Stimulated activated CD4-positive, alpha-beta T cell treated with anti-CD3 and anti-CD28 coated beads, Interleukin-2, amount 100 ng/mL, for 24 hours (primary cell): ENCODE measurements around the gene UBE3B.

Source experiments
- DNase-seq, 2 donors: peaks; one replicate each; pipeline ENCODE4 v3.0.0-alpha.2; 2020

UBE3B gene

DNA sequence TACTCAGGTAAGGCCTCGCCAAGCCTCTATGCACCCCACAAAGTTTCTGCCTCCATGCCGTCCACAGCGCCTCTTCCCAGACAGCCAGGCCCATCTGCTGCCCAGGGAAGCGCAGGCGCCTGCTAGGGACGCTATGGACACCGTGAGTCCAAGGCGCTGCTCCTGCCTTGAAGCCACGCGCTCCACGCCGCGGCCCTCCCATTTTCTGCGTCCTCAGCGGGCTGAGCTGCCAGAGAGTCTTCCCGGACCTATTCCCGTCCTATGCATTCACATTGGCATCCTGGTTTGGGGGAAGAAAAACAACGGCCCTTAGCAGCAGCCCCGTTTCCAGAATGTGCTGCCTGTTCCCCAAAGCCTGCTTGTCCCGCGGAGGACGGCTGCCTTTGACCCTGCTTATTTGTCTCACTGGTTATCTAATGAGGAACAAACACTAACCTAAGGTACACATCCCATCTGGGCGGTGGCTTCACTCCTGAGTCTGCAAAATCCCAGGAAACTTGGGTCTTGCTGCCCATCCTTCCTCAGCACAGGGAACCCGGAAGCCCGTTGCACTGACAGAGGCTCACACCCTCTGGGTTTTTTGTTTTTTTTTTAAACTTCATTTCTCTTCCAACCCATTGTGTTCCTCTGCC lies 57.9 kb downstream of the UBE3B start:
- DNase-seq: no peak

DNA sequence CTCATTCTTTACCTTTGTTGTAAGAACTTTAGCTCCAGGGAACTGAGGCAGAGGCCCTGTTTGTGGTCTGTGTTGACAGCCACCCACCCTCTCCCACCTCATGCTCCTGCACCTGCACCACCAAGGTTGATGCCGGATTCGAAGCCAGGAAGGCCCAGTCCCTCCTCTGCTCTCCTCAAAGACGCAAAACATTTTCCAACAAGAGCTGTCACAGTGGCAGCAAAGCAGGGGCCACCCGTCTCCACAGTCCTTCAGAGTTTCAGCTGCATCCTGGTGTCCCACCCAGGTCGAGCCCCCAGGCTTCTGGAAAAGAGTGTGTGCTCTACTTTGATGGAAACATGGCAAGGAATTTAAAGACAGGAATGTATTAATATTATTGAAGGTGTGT lies 58.4 kb downstream of the UBE3B start:
- no peak for DNase-seq

DNA sequence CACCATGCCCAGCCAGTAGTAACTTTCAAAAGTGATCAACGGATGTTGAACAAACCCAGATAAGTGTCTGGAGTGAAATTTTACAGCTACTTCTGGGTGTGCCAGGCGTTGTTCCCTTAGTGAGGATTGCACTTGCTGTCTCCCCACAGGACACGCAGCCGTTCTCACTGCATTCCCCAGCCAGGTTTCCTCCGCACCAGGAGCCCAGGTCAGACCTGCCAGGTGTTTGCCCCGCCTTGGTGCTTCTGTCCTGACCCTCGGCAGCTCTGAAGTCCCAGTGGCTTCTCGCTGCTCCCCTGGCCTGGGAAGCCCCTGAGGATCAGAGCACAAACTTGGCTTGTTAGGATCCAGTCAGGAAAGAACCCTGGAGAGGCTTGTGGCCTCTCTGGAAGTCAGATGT lies 59.7 kb downstream of the UBE3B start:
- no peak for DNase-seq

DNA sequence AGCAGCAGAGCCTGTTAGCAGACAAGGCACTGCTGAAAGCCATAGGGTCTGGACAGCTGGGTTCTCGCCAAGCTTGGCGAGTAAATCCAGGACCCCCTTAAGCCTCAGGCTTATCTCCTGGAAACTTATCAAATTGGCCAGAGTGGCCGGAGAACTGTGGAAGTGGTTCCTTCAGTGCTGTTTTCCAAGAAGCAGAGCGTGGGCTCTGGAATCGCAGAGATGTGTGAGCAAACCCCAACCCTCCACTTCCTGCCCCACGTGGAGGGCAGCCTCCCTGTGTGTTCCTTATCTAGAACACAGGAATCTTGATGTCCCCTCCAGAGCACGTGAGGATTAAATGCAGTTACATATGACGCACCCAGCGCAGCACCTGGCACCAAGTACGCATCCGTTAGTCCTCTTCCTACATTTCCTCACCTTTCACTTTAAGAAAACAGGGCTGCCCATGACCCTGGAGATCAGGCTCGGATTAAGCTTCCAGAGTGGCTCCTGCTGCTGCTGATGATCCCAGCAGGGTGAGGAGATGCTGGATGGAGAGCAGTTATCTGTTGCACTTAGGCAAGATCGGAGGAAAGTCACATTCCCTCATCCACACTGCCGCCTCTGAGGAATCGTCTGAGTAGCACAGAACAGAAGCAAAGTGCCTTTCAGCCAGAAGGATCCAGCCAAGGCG lies 60.9 kb downstream of the UBE3B start:
- DNase-seq: no peak

DNA sequence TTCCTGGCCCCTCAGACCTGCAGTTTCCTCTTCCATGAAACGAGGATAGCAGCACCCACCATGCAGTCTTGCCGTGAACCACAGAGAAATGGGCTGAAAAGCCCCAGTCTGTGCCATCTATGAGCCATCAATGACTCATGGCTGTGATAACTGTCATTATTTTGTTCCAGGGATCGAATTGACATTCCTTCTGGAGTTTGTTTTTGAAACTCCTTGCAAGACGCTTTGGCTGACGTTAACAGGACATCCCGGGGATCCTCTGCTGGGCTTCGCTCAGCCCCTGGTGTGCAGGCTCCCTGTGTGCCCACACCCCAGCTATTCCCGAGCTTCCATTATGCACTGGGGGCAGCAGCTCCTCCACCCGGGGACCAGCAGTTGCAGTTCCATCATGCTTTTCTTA lies 62.1 kb downstream of the UBE3B start:
- DNase-seq: no peak

DNA sequence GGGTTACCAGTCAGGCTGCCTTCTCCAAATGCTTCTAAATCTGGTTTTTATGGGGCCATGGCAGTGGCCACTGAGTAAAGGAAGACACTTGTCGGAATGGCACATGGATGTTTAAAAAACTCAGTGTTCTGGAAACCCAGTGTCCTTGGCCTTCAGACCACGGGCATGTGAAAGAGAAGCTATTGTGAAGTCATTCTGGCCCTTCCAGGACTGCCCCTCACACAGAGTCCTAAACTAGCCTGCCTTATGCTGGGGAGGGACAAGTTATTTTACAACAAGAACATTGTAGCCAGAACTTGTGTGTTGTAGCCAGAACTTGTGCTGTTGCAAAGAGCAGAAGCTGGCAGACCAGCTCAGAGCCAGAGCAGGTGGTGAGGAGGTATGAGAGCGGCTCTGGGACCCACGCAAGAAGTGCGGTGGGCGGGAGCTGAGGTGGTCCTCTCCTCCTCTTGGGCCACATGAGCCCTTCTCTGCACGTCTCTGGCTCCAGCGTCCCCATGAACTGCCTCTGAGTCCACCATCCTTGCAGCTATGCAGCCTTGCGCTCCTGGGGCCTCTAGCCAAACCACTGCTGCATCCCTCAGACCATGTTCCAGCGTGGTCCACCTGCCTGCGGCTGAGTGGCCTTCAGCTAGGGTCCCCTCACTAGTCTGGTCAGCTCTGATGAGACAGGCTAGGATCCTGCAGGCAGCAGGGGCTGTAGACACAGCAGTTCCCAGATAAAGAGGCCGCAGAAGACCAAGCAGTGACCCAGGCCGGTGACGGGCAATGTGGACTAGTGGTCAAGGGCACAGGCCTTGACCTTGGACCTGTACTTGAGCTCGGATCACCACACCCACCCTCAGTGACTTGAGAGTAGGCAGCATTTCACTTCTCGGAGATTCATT lies 63.3 kb downstream of the UBE3B start:
- no peak for DNase-seq

DNA sequence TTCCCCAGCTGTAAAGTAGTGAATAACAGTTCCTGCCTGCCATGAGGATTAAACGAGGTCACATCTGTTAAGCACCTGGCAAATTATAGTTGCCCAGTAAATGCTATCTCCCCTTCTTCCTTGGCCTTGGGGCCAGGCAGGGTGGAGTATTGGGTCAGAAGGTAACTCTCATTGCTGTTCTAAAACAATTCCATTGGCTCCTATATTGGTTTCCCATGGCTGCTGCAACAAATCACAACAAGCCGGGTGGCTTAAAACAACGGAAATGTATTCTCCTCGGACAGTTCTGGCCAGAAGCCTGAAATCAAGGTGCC lies 63.9 kb downstream of the UBE3B start:
- DNase-seq: no peak

DNA sequence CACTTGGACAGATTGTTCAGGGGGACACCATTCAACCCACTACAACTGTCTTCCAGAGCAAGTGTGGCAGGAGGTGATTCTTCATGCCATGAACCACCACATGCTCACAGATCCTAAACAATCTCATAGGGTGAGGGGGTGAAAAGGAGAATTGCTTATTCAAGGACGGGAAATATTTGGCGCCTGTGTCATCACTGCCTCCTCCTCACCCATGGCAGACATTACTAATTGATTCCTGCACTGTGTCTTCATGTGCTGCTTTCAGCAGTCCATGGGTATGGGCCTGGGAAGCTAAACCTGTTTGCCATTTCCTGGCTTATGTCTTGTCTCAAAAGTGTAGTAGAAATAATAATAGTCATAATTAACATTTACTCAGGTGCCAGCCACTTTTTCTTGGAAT lies 64.6 kb downstream of the UBE3B start:
- DNase-seq: no peak

DNA sequence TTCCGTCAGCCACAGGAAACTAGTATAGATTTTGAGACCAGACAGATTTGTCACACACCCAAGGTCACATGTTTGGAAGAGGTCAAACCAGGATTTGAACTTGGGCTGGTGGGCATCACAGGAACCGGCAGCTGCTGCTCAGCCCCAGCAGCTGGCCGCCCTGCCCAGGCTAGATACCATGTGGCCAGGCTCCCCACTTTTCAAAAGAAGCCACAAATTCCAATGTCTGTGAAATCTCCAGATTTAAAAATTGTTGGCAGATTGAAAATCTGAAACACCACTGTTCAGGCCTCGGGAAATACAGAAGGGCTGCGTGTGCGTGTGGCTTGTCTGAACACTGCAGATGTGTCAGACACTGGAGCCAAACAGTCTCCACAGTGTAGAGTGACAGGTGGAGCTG lies 65.4 kb downstream of the UBE3B start:
- DNase-seq: no peak

DNA sequence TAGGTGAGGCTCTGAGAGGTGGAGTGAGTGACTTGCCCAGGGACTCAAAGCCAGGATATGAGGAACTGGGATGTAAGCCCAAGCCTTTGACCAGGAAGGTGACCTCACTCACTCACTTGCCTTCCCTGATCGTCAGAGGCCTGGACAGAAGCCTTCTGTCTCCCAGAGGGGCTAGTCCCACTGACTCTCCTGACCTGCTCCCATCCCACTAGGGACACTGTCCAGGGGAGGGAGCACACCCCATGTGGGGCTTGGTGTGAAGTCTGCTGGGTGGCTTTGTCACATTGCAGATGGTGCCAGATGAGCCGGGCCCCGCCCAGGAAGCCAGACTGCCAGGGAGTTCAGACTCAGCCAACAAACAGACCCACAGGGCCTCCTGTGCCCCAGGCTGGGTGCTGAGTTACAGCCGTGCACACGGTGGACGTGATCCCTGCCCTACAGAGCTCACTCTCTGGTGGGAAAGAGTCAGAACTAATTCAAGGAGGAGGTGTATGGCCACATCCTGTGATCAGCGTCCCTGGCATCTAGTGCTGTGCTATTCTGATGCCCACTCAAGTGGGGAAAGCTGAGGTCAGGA lies 67.6 kb downstream of the UBE3B start:
- DNase-seq: no peak

DNA sequence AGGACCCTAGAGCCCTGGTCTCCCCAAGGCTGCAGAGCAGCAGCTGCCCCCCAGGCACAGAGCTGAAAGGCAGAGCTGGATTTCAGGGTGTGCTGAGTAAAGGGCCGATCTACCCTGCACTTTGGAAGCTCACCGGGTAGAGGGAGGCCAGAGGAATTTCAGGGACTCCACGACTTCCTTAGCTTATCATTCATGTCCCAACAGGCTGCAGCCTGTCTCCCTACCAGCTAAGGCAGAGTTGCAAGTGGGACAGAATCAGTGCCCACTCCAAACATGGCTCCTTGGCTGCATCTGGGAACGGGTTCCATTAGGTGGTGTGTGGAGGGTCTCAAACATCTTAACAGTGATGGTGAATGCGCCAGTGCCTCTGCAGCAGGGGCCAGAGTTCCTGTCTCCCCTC lies 68.4 kb downstream of the UBE3B start:
- DNase-seq: no peak

DNA sequence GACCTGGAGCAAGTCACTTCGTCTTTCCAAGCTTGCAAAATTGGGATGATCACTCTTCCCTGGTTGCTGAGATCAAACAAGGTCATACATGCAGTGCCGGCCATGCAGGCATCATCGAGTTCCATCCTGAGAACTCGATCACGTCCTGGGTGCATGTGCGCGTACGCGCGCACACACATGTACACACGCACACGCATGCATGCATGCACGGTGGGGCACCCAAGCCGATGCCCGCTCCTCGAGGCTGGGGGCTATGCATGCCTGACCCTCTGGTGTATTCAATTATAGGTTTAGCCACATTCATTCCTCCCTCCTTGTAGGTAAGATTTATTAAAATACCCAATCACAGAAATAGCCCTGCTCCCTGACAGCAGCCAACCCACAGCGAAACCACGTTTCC lies 69.9 kb downstream of the UBE3B start:
- no peak for DNase-seq

DNA sequence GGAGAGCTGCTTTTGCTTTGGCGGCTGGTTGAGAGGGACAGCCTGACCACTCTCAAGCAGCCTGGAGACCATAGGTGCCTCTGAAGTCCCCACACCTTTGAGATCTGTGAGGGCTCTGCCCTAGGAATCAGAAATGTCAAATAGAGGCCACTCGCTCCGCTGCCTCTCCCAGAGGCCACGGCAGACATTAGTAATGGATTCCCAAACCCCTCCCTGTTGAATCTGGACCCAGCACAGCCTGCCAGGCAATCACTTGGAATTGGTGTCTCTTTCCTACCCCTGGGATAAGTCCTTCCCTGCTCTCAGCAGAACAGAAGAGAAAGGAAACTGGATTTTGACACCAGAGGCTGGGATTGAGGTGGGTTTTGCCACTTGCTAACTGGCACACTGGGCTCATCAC lies 70.8 kb downstream of the UBE3B start:
- DNase-seq: no peak

DNA sequence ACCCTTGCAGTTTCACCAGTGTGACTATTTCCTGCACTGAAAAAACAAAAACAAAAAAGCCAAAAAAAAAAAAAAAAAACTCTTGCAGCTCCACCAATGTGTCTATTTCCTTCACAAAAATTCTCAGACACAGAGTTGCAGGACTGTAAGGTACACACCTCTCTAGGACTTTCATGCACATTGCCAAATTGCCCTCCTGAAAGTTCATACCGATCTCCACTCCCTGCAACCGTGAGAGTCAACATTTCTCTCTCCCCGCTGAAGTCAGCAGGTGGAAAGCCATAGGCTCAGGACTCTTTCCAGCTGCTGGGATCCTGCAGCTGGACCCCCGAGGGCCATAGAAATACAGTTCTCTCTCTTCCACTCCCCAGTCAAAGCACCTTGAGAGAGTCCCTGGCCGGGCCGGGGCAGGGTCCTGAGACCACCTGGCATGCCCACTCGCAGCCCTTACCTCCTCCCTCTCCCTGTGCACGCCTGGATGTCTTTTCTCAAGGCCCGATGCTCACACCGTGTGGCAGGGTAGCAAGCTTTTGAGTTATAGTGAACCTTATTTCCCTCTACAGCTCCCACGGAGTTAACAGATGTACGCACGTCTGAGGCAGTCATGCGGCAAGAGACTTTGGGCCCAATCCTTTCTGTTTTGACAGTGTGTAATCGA lies 72.3 kb downstream of the UBE3B start:
- no peak for DNase-seq

DNA sequence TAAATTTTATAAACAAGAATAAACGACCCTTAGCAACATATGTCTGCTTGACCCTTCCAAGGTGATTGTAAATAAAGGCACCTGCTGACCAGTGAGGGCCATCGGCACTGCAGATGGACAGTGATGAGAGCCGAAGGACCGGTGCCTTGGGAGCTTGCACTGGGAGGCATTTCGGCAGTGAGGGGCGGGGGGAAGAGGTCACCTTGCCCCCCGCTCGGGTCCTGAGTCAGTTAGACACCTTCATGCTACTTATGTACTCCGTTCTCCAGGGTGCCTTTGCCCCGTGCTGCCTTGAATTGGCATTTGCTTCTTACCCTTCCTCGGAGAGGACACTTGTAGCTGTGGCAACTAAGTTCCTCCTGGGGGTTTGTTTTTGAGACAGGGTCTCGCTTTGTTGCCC lies 72.8 kb downstream of the UBE3B start:
- DNase-seq: no peak

DNA sequence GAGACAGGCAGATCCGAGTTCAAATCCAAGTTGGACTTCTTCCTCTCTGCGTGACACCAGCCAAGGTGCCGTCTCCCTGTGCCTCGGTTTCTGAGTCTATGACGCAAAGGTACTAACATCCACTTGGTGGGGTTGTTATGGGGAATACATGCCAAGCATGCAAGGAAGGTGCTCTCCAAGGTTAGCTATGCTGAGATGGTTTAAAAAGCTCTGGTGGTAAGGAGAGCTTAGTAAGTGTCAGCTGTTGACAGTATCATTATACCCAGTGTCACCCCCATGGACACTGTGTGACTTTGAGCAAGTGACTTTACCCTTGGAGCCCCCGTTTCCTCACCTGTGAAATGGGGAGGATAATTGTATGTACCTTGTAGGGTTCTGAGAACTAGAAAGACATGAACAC lies 73.7 kb downstream of the UBE3B start:
- no peak for DNase-seq

DNA sequence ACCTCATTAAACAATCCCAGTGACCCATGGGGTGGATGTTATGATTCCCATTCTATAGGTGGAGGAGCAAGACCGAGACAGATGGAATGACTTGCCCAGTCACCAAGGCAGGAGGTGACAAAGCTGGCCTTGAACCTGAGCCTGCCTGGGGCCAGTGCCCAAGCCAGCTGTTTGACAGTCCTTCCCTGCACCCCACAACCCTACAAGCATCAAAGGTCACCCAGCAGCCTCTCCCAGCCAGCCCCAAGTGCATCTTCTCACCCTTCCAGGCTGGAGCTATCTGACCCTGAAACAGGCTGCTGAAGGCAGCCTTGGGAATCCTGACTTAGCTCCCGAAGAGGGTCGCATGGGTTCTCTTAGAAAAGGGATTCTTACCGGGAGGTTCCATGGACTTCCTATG lies 75.5 kb downstream of the UBE3B start:
- DNase-seq: no peak

DNA sequence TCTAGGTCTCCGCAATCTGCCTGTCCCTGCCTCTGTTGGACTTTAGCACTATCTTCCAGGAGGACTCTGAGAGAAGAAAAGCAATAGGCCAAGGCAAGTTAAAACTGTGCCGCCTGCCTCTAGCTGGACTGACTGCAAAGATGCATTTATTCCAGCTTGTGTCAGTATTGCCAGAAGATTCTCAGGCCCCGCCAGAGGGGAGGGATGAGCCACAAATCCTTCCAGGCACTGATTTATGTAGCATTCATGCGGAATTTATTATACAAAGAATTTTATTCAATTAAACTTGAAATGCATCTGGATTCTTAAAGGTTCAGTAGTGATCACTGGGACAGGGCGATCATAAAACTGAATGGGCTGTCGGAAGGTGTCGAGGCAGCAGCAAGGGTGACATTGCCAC lies 76.0 kb downstream of the UBE3B start:
- DNase-seq: no peak

DNA sequence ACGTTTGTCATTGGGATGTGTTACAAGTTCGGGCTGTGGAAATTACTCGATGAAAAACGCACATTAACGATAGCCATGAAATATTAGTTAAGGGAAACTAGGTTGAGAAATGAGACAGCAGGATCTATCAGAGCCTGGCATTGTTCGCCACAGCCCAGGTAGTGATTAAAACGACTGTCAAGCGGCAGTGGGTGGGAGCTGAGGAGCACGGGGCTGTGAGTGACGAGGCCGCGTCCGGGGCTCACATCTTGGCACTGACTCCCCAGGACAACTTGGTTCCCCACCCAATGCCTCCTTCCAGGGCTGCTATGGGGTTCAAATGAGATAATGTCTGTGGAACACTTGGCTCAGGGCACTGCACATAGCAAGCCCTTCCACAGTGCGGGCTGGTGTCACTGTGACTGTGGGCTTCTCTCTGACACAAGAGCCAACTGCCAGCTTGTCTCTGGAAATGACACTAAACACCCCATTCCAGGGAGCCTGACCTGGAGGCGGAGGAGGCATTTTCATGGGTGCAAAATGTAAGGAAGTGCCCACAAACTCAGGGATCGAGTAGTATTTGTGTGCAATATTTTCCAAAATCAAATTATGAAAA lies 76.6 kb downstream of the UBE3B start:
- no peak for DNase-seq

DNA sequence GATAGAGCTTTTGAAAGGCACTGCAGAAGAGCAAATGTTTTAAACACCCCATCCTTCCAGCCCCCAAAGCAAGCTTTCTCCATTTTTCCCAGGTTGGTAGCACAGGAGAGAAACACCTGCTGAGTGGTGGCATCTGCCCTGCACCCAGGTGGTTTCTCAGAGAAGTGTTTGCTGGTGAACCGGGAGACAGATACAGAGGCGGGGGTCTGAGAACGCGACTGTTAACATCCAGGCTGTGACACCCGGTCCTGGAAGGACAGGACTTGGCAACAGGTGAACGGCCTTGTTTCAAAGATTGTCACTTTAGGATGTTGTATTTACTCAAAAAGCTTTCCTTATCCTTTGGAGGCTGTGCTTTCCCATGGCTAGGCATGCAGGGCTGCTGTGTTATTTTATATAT lies 77.3 kb downstream of the UBE3B start:
- no peak for DNase-seq

DNA sequence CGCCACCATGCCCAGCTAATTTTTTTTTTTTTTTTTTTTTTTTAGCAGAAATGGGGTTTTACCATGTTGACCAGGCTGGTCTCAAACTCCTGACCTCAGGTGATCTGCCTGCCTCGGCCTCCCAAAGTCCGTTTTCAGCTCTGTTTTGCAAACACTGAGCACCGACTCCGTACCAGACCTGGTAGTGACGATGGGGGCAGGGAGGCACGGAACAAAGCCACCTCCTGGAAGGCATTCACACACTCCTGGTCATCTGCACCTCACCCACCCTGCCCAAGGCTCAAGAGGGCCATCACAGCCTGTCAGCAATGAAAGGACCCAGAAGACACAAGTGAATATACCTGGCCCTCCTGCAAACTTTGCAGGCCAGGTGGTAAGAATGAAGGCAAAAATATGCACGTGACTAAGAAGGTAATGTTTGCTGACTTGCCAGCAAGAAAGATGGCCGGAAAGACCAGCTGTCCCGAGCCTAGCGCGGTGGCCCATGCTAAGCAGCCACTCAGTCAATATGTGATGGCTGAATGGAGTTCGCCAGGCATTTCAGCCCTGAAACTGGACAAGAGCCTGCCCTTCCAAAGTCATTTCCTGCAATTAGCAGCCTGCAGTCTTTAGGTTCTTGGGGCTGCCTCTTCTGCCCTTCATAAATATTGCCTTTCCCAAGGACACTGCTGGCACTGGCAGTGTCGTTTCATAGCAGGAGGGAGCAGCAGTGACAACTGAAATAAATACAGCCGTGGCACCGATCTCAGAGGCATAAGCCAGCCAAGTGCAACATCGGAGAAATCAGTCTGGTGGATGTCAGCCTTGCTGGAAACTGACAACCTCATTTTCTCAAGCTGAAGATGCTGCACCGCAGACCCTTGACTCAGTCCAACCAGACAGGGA lies 78.2 kb downstream of the UBE3B start:
- no peak for DNase-seq

DNA sequence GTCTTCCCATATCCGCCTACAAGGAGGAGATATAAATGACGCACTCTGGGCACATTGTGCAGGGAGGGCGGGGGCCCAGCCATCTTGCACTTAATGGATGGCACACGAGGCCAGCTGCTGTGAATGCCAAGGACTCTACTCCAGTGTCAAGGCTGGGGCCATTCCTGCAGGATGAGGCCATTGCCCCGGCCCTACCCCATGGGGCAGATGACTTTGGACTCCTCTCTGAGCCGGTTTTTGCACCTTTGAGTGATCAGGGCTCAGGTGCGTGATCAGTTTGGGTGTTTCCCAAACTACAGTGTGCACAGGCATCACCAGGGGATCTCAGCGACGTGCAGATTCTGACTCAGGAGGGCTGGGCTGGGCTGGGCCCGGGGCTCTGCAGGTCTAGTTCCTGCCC lies 79.8 kb downstream of the UBE3B start:
- no peak for DNase-seq
